Endothelial cell of umbilical vein (primary cell): ENCODE measurements around the gene TRANK1. TPM values are rescaled to one million over a fixed set of nuclear protein-coding genes. Genes with fewer than 3 reads are reported as not detected.

Experiments used
- BruUV-seq: library from RNA; stranded (reverse); fragments of 400-500 nt; replicated peaks from 2 replicates; lab custom pipeline; 2021; lab: Mats Ljungman, UMichigan
- CTCF ChIA-PET: fragments of 300-600, 350-600 bp; sonication (Branson Sonifier 250); formaldehyde crosslinking; loops from one replicate; lab custom pipeline; 2021; ENCODE audit warnings: antibody characterized with exemption, inconsistent platforms; lab: Charles Lee
- POLR2A ChIA-PET: fragments of 300-600, 350-600 bp; sonication (Branson Sonifier 250); formaldehyde crosslinking; loops from one replicate; lab custom pipeline; 2021; ENCODE audit warnings: antibody characterized with exemption, inconsistent platforms; lab: Charles Lee
- DNase-seq: peaks from one replicate; pipeline ENCODE4 v3.0.0-alpha.2; 2011; ENCODE audit warnings: low read depth, low spot score
- FAIRE-seq: peaks from 2 replicates; lab custom pipeline; 2011; peaks lifted over from hg19 to GRCh38; lab: Jason Lieb, UNC
- H2AFZ ChIP-seq: 2 replicates; pipeline ENCODE4 v1.6.0; 2012; ENCODE audit warnings: low read depth, low read length, control low read depth, inconsistent platforms
- H3K27ac ChIP-seq: 2 replicates; pipeline ENCODE4 v1.5.1; 2011; ENCODE audit warnings: low read depth, mild to moderate bottlenecking, control low read depth, low read length, moderate library complexity; ENCODE audit not compliant: insufficient read depth
- H3K27me3 ChIP-seq, 2 experiments: 2 replicates each; pipeline versions ENCODE4 v1.6.0 to v1.6.1; 2011; ENCODE audit warnings: low read length in 2 of 2, mixed read lengths in 1 of 2; ENCODE audit not compliant: control insufficient read depth in 2 of 2, insufficient read depth in 2 of 2
- H3K36me3 ChIP-seq, 2 experiments: 2 replicates in 1 of 2; 3 replicates in 1 of 2; pipeline ENCODE4 v1.5.1; 2011; ENCODE audit warnings: low read length in 2 of 2, mild to moderate bottlenecking in 1 of 2, moderate library complexity in 1 of 2; ENCODE audit not compliant: control insufficient read depth in 2 of 2, insufficient read depth in 2 of 2; ENCODE audit errors: extremely low read depth in 1 of 2
- H3K4me1 ChIP-seq: 3 replicates; pipeline ENCODE4 v1.5.1; 2011; ENCODE audit warnings: mild to moderate bottlenecking, low read length; ENCODE audit not compliant: control insufficient read depth, insufficient read depth; ENCODE audit errors: extremely low read depth
- H3K4me2 ChIP-seq: 2 replicates; pipeline ENCODE4 v1.6.1; 2011; ENCODE audit warnings: low read length, control low read depth, mixed read lengths; ENCODE audit not compliant: insufficient read depth
- H3K4me3 ChIP-seq, 3 experiments: fragments of 200-600 bp in 1 of 3; sonication (generic), shearing (Covaris generic) in 1 of 3; replicated peaks in 1 of 3; 2 replicates each; pipeline ENCODE4 v1.5.1; 2011 to 2016; ENCODE audit warnings: control low read depth in 3 of 3, low read length in 3 of 3, mild to moderate bottlenecking in 2 of 3, inconsistent platforms in 1 of 3, low read depth in 1 of 3, moderate library complexity in 1 of 3; ENCODE audit not compliant: insufficient read depth in 1 of 3
- H3K79me2 ChIP-seq: 2 replicates; pipeline ENCODE4 v1.6.0; 2012; ENCODE audit warnings: low read length, inconsistent platforms; ENCODE audit not compliant: control insufficient read depth, insufficient read depth
- H3K9ac ChIP-seq: replicated peaks from 2 replicates; pipeline ENCODE3; 2011; ENCODE audit warnings: low read length, control low read depth; ENCODE audit not compliant: insufficient read depth; ENCODE audit errors: extremely low read depth
- H3K9me1 ChIP-seq: replicated peaks from 3 replicates; pipeline ENCODE4 v1.6.0; 2011; ENCODE audit warnings: mild to moderate bottlenecking, low read length; ENCODE audit not compliant: control insufficient read depth, insufficient read depth; ENCODE audit errors: extremely low read depth
- H3K9me3 ChIP-seq: replicated peaks from 2 replicates; pipeline ENCODE4 v1.5.1; 2012; ENCODE audit warnings: low read length, inconsistent platforms; ENCODE audit not compliant: control insufficient read depth, insufficient read depth
- H4K20me1 ChIP-seq: replicated peaks from 2 replicates; pipeline ENCODE3; 2011; ENCODE audit warnings: mild to moderate bottlenecking, low read length; ENCODE audit not compliant: control insufficient read depth, insufficient read depth; ENCODE audit errors: extremely low read depth
- CTCF ChIP-seq, 2 donors: IDR thresholded peaks; 1 replicate in 1 of 2; 2 replicates in 1 of 2; pipeline ENCODE4 v1.5.1; 2011; ENCODE audit warnings: low read length in 2 of 2, mild to moderate bottlenecking in 2 of 2, moderate library complexity in 2 of 2, control low read depth in 1 of 2, inconsistent platforms in 1 of 2, low read depth in 1 of 2; ENCODE audit not compliant: insufficient read depth in 1 of 2; ENCODE audit errors: extremely low read depth in 1 of 2
- EZH2 ChIP-seq: IDR thresholded peaks from 2 replicates; pipeline ENCODE4 v1.6.1; 2012; ENCODE audit warnings: borderline replicate concordance, low read depth, mild to moderate bottlenecking, moderate library complexity, low read length, inconsistent platforms; ENCODE audit not compliant: severe bottlenecking
- FOS ChIP-seq: IDR thresholded peaks from 2 replicates; pipeline ENCODE4 v1.6.1; 2011; ENCODE audit warnings: mild to moderate bottlenecking, low read length, moderate library complexity, borderline replicate concordance; ENCODE audit not compliant: insufficient read depth
- GATA2 ChIP-seq: IDR thresholded peaks from 2 replicates; pipeline ENCODE4 v1.7.0; 2011; ENCODE audit warnings: low read depth, mild to moderate bottlenecking, moderate library complexity, mixed read lengths, low read length; ENCODE audit not compliant: insufficient read length, insufficient read depth
- JUN ChIP-seq: IDR thresholded peaks from 2 replicates; pipeline ENCODE4 v1.6.1; 2011; ENCODE audit warnings: borderline replicate concordance, low read depth; ENCODE audit not compliant: insufficient read length, insufficient read depth
- MAX ChIP-seq: IDR thresholded peaks from 2 replicates; pipeline ENCODE4 v1.6.1; 2011; ENCODE audit not compliant: insufficient read depth, insufficient read length
- MYC ChIP-seq: IDR thresholded peaks from one replicate; pipeline ENCODE4 v1.6.1; 2011; ENCODE audit warnings: mild to moderate bottlenecking, low read depth, low read length
- POLR2A ChIP-seq: IDR thresholded peaks from 2 replicates; pipeline ENCODE4 v1.6.1; 2012; ENCODE audit warnings: low read depth, mild to moderate bottlenecking, control low read depth, low read length
- POLR2AphosphoS5 ChIP-seq: IDR thresholded peaks from 2 replicates; pipeline ENCODE4 v1.6.1; 2012; ENCODE audit warnings: low read depth, mild to moderate bottlenecking, control low read depth, low read length, moderate library complexity; ENCODE audit not compliant: insufficient read depth
- dilution Hi-C: fragments of 300-500 bp; cut with MboI; formaldehyde crosslinking; loops from one replicate; pipeline ENCODE4 v1.15.0; 2019; ENCODE audit warnings: low sequenced_read_pairs; ENCODE audit not compliant: extremely low pct_ligation_motif_present
- intact Hi-C: fragments of 100-400 bp; cut with micrococcal nuclease; formaldehyde crosslinking; loops from one replicate; pipeline ENCODE4 v1.10.0; 2022
- polyA plus RNA-seq, 4 experiments: library from polyadenylated mRNA; depleted of rRNA in 3 of 4; stranded (reverse) in 3 of 4; unstranded in 1 of 4; fragments of >200 nt; gene quantifications; 2 replicates each; pipeline versions ENCODE4 v1.2.1 to v1.2.3, GENCODE V29; 2011 to 2012; ENCODE audit warnings: missing spikeins in 1 of 4
- total RNA-seq: library from RNA; stranded (reverse); gene quantifications from 2 replicates; pipeline ENCODE4 v1.2.3, GENCODE V29; 2021

The TRANK1 gene
- total and polyA plus RNA-seq, 2 donors (not counting 3 experiments of a cell fraction or from before 2014, with no cell fraction given): 4.6 to 14.4 TPM

- no peaks in the 10 kb centered on the region for H3K9me3 ChIP-seq
- no peak overlapping the region for H3K27ac ChIP-seq
- H3K4me1 ChIP-seq: no peaks in the 10 kb centered on the region
- no TSS peak for BruUV-seq
- no peak overlapping the region for H3K4me2 ChIP-seq
- intact Hi-C loops: no loop called here
- no peaks in the 10 kb centered on the region for H3K27me3 ChIP-seq
- no peaks in the 10 kb centered on the region for H4K20me1 ChIP-seq
- POLR2A ChIA-PET: no interaction called here
- H3K4me3 ChIP-seq: no peak overlapping the region
- TF ChIP-seq POLR2AphosphoS5 (no peak), CTCF (IDR thresholded peaks at IDR 0.05; ENCODE audit: extremely low read depth in 1 of 2, insufficient read depth in 1 of 2, low read depth in 1 of 2, low read length in 2 of 2) (no peak), POLR2A (no peak), MAX (no peak), EZH2 (no peak), GATA2 (no peak), JUN (no peak), MYC (no peak), FOS (no peak)
- no peak overlapping the region for H3K9ac ChIP-seq
- H3K9me1 ChIP-seq: no peaks in the 10 kb centered on the region
- DNase-seq (no peak), FAIRE-seq (no peak)
- no peak overlapping the region for H2AFZ ChIP-seq
- dilution Hi-C loops: no loop called here
- CTCF ChIA-PET: interaction anchor here (1.2 to 1.5 kb wide), 2 partner anchors 10 to 43 kb away, joined by 3 to 5 read pairs; no protein-coding TSS in a partner anchor
- no peaks in the 10 kb centered on the region for H3K36me3 ChIP-seq
- H3K79me2 ChIP-seq: no peaks in the 10 kb centered on the region
Measured at GRCh38 chr3:36826240-36826639, 118.6 kb downstream of the TRANK1 start.
